H7 (cell line): ENCODE results near the gene PDE4B. TPM values are rescaled to one million over a fixed set of nuclear protein-coding genes. Genes with fewer than 3 reads are reported as not detected.

ENCODE experiments used
- DNase-seq: peaks from one replicate; pipeline ENCODE4 v3.0.0; 2012
- H3K27me3 ChIP-seq: 2 replicates; pipeline ENCODE4 v1.6.0; 2011; ENCODE audit warnings: mild to moderate bottlenecking, low read length; ENCODE audit not compliant: control insufficient read depth, insufficient read depth
- H3K36me3 ChIP-seq: replicated peaks from 2 replicates; pipeline ENCODE4 v1.5.1; 2011; ENCODE audit warnings: low read length; ENCODE audit not compliant: control insufficient read depth, insufficient read depth
- H3K4me3 ChIP-seq: 2 replicates; pipeline ENCODE4 v1.5.1; 2011; ENCODE audit warnings: low read depth, mild to moderate bottlenecking, control low read depth, low read length, moderate library complexity; ENCODE audit not compliant: insufficient read depth
- total RNA-seq: library from RNA; depleted of rRNA; stranded (reverse); fragments of >200 nt; shearing (Covaris generic); gene quantifications from 2 replicates; pipeline ENCODE4 v1.2.3, GENCODE V29; 2014

The PDE4B gene
- total RNA-seq, 1 experiment from 2014 or later: 4.1 TPM

DNA sequence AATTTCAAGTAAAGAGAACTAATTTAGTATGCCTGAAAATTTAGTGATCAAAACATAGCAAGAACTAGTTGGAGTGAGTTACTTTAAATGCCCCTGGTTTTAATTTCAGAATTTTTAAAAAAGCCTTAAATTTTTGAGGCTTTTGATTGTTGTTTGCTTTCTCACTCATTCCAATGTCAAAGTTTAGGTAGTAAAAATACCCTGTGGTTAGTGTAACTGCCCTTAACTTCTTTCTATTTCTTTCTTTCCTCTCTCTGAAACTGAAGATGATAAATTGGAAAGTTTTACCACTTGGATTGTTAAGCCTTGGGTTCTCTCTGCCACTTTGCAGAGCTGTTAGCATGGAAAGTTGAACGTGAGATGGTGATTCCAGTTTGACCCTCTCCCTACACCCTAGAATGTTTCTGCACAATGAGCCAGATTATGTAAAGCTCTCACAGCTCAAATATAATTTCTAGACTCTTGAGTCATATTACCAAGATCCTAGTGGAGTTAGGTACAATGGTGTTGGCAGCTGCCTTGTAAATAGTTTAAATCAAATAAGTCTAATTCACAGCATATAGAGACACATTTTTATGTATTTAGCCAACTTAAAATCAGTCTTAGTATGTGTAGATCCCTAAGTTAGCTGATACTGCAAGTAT is 548.9 kb downstream of the PDE4B start:
- no peak overlapping the region for H3K4me3 ChIP-seq
- DNase-seq: no peak
- H3K27me3 ChIP-seq: no peaks in the 10 kb centered on the region
- H3K36me3 ChIP-seq: no peaks in the 10 kb centered on the region

DNA sequence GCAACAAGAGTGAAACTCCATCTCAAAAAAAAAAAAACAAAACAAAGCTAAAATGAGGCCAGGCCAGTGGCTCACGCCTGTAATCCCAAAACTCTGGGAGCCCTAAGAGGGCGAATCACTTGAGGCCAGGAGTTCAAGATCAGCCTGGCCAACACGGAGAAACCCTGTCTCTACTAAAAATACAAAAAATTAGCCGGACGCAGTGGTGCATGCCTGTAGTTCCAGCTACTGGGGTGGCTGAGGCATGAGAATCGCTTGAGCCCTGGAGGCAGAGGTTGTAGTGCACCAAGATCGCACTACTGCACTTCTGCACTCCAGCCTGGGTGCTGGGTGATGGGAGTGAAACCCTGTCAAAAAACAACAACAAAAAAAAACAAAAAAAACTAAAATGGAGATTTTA is 550.0 kb downstream of the PDE4B start:
- no peaks in the 10 kb centered on the region for H3K36me3 ChIP-seq
- DNase-seq: no peak
- H3K4me3 ChIP-seq: no peak overlapping the region
- H3K27me3 ChIP-seq: no peaks in the 10 kb centered on the region

DNA sequence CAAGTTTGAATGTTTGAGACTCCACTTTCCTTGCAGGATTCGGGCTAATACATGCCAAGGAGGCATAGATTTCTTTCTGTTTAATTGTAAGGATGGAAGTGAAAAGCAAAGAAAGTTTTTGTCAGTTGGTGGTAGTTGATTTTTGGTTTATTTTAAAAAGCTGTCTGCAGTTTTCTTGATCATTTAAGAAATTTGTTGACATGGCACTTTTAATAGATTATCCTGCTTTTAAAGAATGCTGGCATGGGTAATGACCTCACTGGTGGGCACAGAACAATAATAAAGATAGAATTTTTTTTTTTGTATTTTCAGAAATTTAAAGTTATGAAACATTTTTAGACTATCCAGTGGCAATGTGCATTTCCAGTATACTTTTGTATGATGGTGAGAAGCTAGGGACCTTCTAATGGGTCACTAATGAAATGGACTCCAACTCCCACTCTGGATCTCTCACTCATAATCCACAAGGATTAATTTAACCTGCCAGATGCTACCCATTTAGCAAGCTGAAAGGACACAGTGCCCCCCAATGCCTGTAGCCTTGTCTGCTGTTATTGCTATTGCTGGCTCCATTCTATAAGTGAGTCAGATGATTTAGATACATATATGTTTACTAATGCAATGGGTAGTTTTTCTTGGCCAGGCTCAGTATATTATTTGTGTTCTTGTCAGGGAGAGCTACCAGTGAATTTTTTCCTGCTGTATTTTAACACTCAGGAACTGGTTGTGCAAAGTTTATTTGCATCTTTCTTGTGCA is 551.1 kb downstream of the PDE4B start:
- DNase-seq: no peak
- no peak overlapping the region for H3K4me3 ChIP-seq
- H3K36me3 ChIP-seq: no peaks in the 10 kb centered on the region
- no peaks in the 10 kb centered on the region for H3K27me3 ChIP-seq

DNA sequence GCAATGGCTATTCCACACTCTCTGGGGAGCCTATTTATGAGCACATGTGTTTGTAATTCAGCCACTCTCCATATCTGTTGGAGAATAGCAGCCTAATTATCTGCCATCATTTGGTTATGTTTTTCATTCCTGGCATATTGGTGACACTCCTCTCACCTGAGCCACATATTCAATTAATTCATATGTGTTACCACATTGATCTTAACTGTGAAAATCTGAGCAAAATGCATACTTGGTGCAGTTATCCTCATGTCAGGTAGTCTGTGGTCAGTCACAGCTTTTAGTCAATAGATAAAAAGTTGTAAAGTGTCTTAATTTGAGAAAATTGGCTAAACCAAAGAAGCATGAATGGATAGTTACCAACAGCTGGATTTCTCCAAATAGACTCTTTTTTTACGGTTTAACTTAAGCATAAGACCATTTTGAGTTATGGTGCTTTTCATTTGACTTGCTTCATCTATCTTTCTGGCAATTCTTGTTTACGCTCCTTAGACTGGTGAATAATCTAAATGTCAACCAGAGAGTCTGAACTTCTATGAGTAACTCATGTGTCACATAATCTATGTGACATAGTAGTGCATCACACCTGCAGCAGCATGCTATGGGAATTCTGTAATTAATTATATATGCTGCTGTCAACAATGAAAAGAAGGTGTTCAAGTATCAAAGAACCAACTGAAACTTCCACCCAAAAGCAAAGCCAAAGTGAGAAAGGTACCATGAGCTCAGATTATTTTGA is 553.5 kb downstream of the PDE4B start:
- H3K4me3 ChIP-seq: no peak overlapping the region
- DNase-seq: no peak
- no peaks in the 10 kb centered on the region for H3K36me3 ChIP-seq
- no peaks in the 10 kb centered on the region for H3K27me3 ChIP-seq

DNA sequence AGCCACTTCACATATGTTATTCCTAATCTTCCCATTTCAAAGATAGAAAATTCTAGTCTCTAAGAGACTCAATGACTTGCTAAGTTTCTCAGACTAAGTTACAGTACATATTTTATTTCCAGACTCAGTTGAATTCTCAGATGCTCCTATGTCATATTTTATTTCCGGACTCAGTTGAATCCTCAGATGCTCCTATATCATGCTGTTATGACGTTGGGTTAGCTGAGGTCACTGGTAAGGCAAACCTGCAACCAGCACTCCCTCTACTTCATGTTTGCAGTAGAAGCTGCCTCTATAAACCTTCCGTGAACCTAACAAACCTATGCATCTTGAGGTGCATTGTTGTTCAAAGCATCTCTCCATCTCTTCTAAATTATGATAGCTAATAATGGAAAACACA is 554.2 kb downstream of the PDE4B start:
- H3K27me3 ChIP-seq: no peaks in the 10 kb centered on the region
- no peak for DNase-seq
- no peak overlapping the region for H3K4me3 ChIP-seq
- H3K36me3 ChIP-seq: no peaks in the 10 kb centered on the region

DNA sequence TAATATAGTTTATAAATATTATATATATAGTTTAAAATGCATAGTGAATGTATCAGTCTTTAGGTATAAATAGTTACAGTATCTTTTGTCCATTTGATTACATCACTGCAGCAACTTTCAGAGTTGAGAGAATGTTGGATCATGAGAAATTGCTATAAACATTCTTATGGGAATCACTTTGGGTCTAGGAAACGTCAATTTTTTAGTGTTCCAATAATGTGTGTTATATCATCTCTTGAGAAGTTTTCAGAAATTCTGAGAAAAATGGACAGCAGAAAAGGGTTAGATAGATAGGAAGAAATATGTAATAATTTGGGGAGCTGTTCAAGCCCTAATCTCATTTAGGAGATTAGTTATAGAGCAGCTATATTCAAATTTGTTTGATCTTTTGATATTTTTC is 556.1 kb downstream of the PDE4B start:
- no peak overlapping the region for H3K4me3 ChIP-seq
- no peaks in the 10 kb centered on the region for H3K27me3 ChIP-seq
- H3K36me3 ChIP-seq: no peaks in the 10 kb centered on the region
- DNase-seq: no peak

DNA sequence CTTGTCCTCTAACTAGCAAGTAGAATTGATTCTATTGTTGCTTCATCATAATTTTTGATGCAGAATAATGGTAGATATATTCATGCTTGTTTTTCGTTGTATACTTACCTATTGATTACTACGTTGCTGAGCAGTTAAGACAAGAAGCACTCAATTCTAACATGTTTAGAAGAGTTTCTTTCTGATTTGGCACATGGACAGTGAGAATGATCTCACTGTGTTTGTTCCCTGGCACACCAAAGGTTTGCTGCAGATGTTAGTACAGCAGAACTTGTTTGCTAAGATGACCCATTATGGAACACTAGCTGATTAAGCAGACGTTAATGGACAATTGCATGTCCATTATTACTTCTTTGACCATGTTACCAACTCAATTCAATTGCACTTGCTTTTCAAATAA is 556.5 kb downstream of the PDE4B start:
- Histone ChIP-seq H3K36me3 (no peaks in the 10 kb centered on the region), H3K4me3 (no peak overlapping the region), H3K27me3 (no peaks in the 10 kb centered on the region)
- no peak for DNase-seq

DNA sequence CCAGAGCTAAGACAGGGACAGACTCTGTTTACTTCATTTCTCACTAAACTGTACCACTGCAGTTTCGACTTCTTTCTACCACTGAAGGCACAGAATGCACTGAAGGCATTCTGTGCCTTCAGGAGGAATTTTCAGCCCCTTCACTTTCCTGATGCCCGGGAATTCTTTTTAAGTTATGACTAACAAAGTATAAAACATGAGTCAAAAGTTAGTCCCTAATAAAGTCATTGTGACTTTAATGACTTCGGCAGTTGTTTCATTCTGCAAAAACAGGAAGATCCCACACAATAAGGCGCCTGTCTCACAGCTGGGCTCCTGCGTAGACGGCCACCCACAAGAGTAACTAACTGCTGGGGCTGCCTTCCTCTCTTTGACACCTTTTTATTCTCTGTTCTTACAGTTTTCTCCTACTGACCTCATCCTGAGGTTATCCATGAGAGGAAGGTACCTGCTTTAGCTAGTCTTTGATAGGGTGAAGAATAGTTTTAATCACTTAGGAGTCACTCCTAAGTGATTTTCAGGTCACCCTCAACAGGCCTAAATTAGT is 557.4 kb downstream of the PDE4B start:
- H3K27me3 ChIP-seq: no peaks in the 10 kb centered on the region
- H3K4me3 ChIP-seq: no peak overlapping the region
- no peak for DNase-seq
- no peaks in the 10 kb centered on the region for H3K36me3 ChIP-seq

DNA sequence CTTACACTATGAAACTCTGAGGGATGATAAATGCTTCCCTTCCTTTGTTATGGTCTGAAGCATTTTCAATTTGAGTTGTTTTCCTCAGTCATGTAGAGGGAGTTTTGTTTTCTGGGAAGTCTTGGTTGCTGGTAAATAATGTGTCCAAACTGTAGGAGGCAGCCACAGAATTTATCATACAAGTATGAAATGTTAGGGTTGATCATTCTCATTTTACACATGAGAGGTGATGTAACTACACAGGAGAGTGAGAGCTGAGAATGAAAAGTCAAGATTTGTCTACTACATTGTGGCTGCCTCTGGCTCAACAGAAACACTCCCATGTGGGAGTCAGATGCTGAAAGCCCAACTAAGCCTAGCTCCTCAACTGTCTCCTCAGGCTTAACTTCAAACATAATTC is 558.8 kb downstream of the PDE4B start:
- H3K4me3 ChIP-seq: no peak overlapping the region
- no peak for DNase-seq
- no peaks in the 10 kb centered on the region for H3K36me3 ChIP-seq
- no peaks in the 10 kb centered on the region for H3K27me3 ChIP-seq

DNA sequence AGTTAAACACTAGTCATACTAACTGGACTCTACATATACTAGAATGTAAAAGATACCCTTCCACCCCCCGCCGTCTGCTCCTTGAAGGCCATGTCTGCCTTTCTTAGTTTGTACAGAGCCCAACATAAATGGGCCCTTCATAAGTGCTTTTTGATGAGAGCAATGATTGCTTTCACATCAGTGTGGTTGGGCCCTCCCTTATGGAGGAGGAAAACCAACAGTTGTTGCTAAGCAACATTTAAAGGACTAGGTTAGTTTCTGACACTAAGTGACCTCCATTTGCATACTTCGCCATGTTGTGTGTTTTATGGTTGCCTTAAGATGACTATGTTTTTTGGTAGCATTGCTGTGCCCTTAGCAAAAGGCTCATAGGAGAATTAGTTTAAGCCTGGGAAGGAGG is 559.2 kb downstream of the PDE4B start:
- no peak for DNase-seq

DNA sequence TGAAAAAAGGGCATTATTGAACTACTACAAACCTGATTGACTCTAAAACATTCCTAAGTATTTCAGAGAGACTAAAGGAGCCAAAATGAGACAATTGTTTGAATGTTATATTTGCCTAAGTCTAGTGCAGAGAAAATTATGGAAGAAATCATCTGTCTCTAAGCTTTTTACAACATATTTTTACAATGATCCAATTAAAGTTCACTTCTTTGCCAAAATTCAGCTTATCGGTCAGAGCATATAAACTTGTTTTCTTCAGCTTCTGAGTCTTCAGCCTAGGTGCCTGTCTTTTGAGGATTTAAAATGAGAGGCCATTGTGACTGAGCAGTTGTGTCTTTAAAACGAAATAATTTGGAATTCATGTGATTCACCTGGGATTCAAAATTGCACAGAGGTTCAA is 560.1 kb downstream of the PDE4B start:
- Histone ChIP-seq H3K4me3 (no peak overlapping the region), H3K36me3 (no peaks in the 10 kb centered on the region), H3K27me3 (no peaks in the 10 kb centered on the region)
- no peak for DNase-seq

More for the DNA sequence above, 559.2 kb downstream of the PDE4B start:
- H3K36me3 ChIP-seq: no peaks in the 10 kb centered on the region
- no peak overlapping the region for H3K4me3 ChIP-seq
- no peaks in the 10 kb centered on the region for H3K27me3 ChIP-seq

DNA sequence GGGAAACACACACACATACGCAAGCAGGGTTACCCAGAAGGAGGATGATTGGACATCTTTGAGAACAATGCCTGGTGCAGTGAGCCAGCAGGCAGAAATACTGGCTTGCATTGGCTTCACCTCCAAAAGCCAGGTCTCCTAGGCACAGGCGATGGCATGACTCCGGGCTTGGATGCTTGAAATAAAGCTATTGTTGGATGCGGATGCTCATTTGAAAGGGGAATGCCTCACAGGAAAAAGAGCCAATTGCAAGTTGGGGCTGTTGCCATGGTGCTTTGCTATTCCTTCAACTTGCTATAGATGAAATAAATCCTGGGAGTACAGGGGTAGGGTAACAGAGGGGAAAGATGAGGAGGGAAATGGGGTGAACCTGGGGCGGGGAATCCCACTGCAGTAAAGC is 560.6 kb downstream of the PDE4B start:
- H3K4me3 ChIP-seq: no peak overlapping the region
- DNase-seq: no peak
- no peaks in the 10 kb centered on the region; the same call in 1 of the 2 replicates for H3K36me3 ChIP-seq
- H3K27me3 ChIP-seq: no peaks in the 10 kb centered on the region

DNA sequence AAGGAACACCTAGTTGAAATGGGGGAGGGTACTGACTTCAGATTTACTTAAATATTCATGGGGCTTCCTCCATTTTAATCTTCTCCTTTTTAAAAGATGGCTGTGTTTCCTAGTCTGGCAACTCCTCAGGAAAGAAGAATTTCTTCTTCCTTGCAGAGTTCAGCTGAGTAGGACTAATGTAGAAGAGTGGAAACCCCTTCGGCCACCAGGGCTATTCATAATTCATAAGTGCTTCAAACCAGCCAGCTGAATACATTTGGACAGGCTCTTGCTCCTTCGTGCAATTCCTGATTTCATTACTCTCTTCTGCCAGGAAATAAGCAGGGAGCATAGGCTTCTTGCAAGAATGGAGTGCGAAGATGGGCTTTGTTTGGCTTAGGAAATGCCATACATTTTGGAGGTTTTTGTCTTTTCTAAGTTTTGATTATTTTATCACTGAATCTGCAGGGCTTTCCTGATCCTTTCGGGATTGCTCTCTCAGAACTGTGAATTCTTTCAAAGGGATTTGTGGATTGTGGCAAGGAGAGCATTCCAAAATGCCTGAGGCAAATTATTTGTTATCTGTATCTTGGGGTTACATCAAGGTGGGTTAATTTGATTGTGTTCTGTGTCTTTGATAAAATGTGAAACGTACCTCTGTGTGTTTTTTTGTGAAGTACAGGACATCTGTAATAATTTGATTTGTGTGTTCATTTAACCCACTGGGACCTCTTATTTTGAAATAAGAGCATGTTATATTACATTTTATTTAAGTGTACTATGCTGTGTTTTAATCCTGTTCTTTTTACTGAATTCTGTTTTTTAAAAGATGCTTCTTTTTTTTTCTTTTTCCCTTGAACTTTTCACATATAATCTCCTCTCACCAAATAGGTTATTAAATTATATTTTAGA is 561.9 kb downstream of the PDE4B start:
- Histone ChIP-seq H3K36me3 (no peaks in the 10 kb centered on the region; the same call in 1 of the 2 replicates), H3K27me3 (no peaks in the 10 kb centered on the region), H3K4me3 (peak overlapping the region; percentile 22; the same call in 1 of the 2 replicates)
- no peak for DNase-seq

DNA sequence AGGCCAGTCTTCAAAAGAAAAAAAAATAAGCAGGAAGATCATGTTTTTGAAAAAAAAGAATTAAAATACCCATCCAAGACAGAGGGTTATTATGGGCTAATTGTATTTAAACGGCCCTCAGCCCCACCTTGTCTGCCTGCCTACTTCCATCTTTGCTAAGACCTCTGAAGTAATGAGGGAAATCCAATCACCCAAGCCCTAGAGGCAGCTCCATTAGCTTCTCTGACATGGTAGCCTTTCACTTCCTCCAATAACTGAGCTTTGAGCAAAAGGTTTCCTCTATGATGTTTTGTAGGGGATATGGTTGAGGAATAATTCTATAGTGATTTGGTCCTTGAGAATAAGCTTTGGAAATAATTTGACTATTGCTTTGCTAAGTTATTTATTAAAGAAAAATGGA is 563.1 kb downstream of the PDE4B start:
- H3K4me3 ChIP-seq: no peak overlapping the region
- H3K36me3 ChIP-seq: no peaks in the 10 kb centered on the region; the same call in 1 of the 2 replicates
- DNase-seq: no peak
- no peaks in the 10 kb centered on the region for H3K27me3 ChIP-seq
